ENCODE results near the gene ZNF521. TPM values are rescaled to one million over a fixed set of nuclear protein-coding genes. Genes with fewer than 3 reads are reported as not detected.

ZNF521 gene
- total RNA-seq, 1 donor from 2014 or later: 51.4 TPM

DNA sequence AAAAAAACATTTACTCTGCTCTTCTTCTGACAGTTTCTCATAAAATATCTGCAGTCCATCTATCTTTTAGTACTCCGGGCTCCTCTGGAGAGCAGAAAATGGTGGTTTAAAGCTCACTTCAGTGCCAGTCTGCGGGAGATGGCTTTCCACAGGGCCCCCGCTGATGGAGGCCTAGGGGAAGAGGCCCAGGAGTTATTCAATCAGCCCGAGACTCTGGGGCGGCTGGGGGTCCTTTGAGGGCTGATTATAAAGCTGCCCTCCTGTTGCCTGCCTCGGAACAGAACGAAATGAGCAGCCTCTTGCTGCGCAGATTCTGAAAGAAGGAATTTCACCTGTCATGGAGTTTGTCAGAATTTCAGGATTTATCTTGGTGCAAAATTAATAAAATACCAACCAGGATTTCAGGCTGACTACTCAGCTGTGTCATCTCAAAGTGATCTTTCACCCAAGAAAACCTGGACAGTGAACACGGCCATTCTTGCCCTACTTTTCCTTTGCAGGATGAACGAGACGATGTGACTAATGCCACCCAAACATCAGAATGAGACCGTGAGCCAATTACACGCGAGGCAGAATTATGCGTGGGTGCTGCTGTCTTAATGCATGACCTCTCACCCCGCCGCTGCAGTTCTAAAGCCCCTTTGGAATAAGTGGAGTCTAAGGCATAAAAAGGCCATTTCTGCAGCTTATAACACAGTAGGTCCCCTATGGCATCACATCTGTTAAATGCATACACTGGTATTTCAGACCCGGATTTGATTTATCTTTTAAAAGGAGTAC lies 273.8 kb downstream of the ZNF521 start:
- no peak for DNase-seq (ENCODE audit: low spot score in 2 of 2, unreplicated experiment in 2 of 2)
- Mint-ChIP-seq H3K9me3 (no peaks in the 10 kb centered on the region), H3K27ac (peak overlapping the region; percentile 69), H3K4me3 (no peak overlapping the region), H3K36me3 (peaks cover 2% of the 10 kb centered on the region), H3K27me3 (ENCODE audit: low read depth) (no peaks in the 10 kb centered on the region), H3K4me1 (peaks cover 65% of the 10 kb centered on the region)
- TF ChIP-seq, protein P1, sequence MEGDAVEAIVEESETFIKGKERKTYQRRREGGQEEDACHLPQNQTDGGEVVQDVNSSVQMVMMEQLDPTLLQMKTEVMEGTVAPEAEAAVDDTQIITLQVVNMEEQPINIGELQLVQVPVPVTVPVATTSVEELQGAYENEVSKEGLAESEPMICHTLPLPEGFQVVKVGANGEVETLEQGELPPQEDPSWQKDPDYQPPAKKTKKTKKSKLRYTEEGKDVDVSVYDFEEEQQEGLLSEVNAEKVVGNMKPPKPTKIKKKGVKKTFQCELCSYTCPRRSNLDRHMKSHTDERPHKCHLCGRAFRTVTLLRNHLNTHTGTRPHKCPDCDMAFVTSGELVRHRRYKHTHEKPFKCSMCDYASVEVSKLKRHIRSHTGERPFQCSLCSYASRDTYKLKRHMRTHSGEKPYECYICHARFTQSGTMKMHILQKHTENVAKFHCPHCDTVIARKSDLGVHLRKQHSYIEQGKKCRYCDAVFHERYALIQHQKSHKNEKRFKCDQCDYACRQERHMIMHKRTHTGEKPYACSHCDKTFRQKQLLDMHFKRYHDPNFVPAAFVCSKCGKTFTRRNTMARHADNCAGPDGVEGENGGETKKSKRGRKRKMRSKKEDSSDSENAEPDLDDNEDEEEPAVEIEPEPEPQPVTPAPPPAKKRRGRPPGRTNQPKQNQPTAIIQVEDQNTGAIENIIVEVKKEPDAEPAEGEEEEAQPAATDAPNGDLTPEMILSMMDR (IDR thresholded peaks at IDR 0.05; ENCODE audit: unreplicated experiment): no peak

DNA sequence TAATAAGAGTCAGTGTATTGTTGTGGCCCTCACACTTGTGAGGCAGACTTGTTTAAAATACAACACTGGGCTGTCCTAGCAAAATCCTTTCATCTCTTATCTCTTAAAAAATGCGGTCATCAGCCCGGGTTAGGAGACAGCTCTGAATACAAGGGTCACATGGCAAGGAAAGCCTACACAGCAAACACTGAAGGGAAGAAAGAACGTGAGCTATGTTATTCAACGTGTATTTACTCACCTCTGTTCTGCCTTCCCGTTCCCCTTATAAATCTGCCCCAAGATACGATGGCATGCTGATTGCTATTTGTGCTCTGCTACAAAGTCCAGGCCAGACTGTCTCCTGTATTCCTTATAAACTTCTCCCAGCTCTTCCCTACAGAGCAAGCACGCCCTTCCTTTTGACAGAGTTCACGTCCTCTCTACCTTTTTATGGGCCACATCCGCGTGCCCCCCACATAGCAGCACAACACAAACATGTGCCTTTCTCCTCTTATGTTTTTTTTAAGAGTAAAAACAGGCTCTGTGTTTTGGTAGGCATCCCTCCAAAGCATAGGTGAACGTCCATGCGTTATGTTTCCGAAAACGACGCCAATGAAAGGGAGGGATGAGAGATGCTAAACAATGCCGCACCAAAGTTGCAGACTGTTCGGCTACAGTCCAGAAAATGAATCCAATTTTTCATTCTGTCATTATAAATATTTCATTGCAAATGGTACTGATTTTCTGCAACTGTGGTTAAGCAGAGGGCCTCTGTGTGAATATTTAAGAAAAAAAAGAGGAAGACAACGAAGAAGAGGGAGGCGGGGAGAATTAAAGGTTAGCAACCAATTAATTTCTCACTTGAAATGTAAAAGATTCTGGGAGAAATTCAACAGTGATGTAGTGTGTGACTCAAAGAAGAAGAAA lies 274.7 kb downstream of the ZNF521 start:
- Mint-ChIP-seq H3K27me3 (ENCODE audit: low read depth) (no peaks in the 10 kb centered on the region), H3K4me1 (peaks cover 71% of the 10 kb centered on the region), H3K36me3 (peaks cover 2% of the 10 kb centered on the region), H3K9me3 (no peaks in the 10 kb centered on the region), H3K27ac (peak overlapping the region; percentile 69), H3K4me3 (peak overlapping the region; percentile 4)
- no peak for DNase-seq (ENCODE audit: low spot score in 2 of 2, unreplicated experiment in 2 of 2)
- TF ChIP-seq, protein P1 (IDR thresholded peaks at IDR 0.05; ENCODE audit: unreplicated experiment): no peak

DNA sequence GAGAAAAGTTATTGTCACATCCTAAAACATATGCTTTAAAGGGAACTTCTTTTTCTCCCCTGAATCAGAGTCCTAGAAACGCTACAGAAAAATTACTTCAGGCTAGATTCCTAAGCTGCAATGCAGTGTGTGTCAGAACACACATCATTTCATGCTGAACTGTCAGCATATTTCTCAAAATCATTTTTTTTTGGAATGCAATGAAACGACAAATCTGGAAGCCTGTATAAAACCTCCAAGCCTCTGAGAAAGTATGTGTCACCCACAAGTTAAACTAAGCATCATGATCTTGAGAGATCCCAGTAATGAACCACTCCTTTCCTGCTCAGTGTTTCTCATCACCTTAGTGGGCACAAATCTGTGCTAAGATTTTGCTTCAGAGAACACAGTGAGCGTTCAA lies 276.2 kb downstream of the ZNF521 start:
- no peak for DNase-seq (ENCODE audit: low spot score in 2 of 2, unreplicated experiment in 2 of 2)
- H3K36me3 Mint-ChIP-seq: no peaks in the 10 kb centered on the region
- no peaks in the 10 kb centered on the region for H3K9me3 Mint-ChIP-seq
- peaks cover 71% of the 10 kb centered on the region for H3K4me1 Mint-ChIP-seq
- TF ChIP-seq, protein P1 (IDR thresholded peaks at IDR 0.05; ENCODE audit: unreplicated experiment): no peak
- H3K27ac Mint-ChIP-seq: peak overlapping the region; percentile 14
- H3K4me3 Mint-ChIP-seq: no peak overlapping the region
- H3K27me3 Mint-ChIP-seq (ENCODE audit: low read depth): no peaks in the 10 kb centered on the region

DNA sequence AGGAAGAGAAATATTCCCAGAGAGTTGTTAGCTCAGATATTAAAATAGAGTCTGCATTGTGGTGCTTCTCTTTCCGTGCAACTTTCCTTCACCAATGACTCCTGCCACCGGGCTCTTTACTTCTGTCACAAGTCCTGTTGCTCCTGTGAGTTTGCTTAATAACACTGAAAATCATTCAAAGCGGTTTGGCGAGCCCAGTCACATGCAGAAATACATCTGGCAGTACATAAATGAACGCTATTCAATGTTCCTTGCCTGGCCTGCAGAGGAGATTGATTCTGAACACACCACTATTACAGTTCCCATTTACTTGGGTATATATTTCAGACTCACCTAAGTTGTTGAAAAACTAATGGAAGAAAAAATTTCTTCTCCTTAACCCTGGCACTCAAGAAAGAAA lies 276.6 kb downstream of the ZNF521 start:
- peaks cover 67% of the 10 kb centered on the region for H3K4me1 Mint-ChIP-seq
- H3K27ac Mint-ChIP-seq: peak overlapping the region; percentile 14

DNA sequence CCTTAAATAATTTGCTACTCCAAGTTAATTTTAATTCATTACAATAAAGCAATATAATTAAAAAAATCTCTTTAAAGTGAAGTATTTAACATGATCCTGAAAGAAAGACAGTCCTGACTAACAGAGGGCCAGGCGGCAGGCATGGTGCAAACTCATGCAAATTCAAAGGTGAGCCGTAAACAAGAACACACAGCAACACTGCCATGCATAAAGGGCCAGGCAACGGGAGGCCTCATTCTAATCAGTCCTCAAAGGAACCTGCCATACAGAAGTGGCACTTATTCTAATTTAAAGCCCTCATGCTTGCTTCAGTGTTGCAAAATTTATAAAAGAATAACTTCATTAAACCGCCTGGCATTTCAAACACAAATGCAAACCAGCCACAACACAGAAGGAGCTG lies 277.0 kb downstream of the ZNF521 start:
- no peaks in the 10 kb centered on the region for H3K36me3 Mint-ChIP-seq
- H3K9me3 Mint-ChIP-seq: no peaks in the 10 kb centered on the region
- no peak for DNase-seq (ENCODE audit: low spot score in 2 of 2, unreplicated experiment in 2 of 2)
- no peak overlapping the region for H3K4me3 Mint-ChIP-seq
- H3K4me1 Mint-ChIP-seq: peaks cover 63% of the 10 kb centered on the region
- TF ChIP-seq, protein P1 (IDR thresholded peaks at IDR 0.05; ENCODE audit: unreplicated experiment): no peak
- no peaks in the 10 kb centered on the region for H3K27me3 Mint-ChIP-seq (ENCODE audit: low read depth)
- no peak overlapping the region for H3K27ac Mint-ChIP-seq

More for the DNA sequence above, 276.6 kb downstream of the ZNF521 start:
- H3K36me3 Mint-ChIP-seq: no peaks in the 10 kb centered on the region
- H3K4me3 Mint-ChIP-seq: no peak overlapping the region
- DNase-seq (ENCODE audit: low spot score in 2 of 2, unreplicated experiment in 2 of 2): no peak
- no peaks in the 10 kb centered on the region for H3K27me3 Mint-ChIP-seq (ENCODE audit: low read depth)
- H3K9me3 Mint-ChIP-seq: no peaks in the 10 kb centered on the region
- TF ChIP-seq, protein P1 (IDR thresholded peaks at IDR 0.05; ENCODE audit: unreplicated experiment): no peak

Measured in mesothelial cell of epicardium (in vitro differentiated cells).